Muscle of leg (tissue), 11 donors: ENCODE results near the gene SFRP5. TPM values are rescaled to one million over a fixed set of nuclear protein-coding genes. Genes with fewer than 3 reads are reported as not detected.
A peak's percentile ranks its signal among the peaks of the same experiment; 100 is the strongest.

Source experiments
- DNase-seq: peaks from one replicate; pipeline ENCODE4 v3.0.0; 2013
- H3K27ac ChIP-seq: one replicate; pipeline ENCODE4 v1.5.1; 2013; ENCODE audit warnings: mild to moderate bottlenecking, low read length, control low read depth
- H3K27me3 ChIP-seq: one replicate; pipeline ENCODE4 v1.6.1; 2013; ENCODE audit warnings: low read length; ENCODE audit not compliant: control insufficient read depth, insufficient read depth
- H3K36me3 ChIP-seq: one replicate; pipeline ENCODE4 v1.6.1; 2013; ENCODE audit warnings: low read length; ENCODE audit not compliant: control insufficient read depth, insufficient read depth
- H3K4me1 ChIP-seq: one replicate; pipeline ENCODE4 v1.6.1; 2013; ENCODE audit warnings: low read length; ENCODE audit not compliant: control insufficient read depth, insufficient read depth
- H3K4me3 ChIP-seq: one replicate; pipeline ENCODE4 v1.5.1; 2013; ENCODE audit warnings: low read length, control low read depth
- H3K9me3 ChIP-seq: replicated peaks from 2 replicates; pipeline ENCODE4 v1.6.1; 2013; ENCODE audit warnings: low read depth, low read length; ENCODE audit not compliant: control insufficient read depth
- WGBS: methylation state at CpG from one replicate; pipeline ENCODE4 v1.1.5; 2013; ENCODE audit warnings: missing lambda C conversion rate; ENCODE audit not compliant: insufficient coverage; 5-methylcytosine and 5-hydroxymethylcytosine counted together
- polyA plus RNA-seq, 8 donors: library from polyadenylated mRNA; unstranded; fragments of 120-200 nt; gene quantifications; one replicate each; pipeline versions ENCODE4 v1.2.1 to v1.2.3, GENCODE V29; 2013; ENCODE audit warnings: inconsistent platforms in 1 of 8, low replicate concordance in 1 of 8; ENCODE audit not compliant: insufficient read length in 8 of 8, insufficient read depth in 1 of 8
- total RNA-seq: library from RNA; stranded (reverse); fragments of 120-200 nt; gene quantifications from one replicate; pipeline ENCODE4 v1.2.4, GENCODE V29; 2013

Gene SFRP5
- total and polyA plus RNA-seq, 9 donors = 0.75 to 2.5 (median 1.5) TPM

DNA sequence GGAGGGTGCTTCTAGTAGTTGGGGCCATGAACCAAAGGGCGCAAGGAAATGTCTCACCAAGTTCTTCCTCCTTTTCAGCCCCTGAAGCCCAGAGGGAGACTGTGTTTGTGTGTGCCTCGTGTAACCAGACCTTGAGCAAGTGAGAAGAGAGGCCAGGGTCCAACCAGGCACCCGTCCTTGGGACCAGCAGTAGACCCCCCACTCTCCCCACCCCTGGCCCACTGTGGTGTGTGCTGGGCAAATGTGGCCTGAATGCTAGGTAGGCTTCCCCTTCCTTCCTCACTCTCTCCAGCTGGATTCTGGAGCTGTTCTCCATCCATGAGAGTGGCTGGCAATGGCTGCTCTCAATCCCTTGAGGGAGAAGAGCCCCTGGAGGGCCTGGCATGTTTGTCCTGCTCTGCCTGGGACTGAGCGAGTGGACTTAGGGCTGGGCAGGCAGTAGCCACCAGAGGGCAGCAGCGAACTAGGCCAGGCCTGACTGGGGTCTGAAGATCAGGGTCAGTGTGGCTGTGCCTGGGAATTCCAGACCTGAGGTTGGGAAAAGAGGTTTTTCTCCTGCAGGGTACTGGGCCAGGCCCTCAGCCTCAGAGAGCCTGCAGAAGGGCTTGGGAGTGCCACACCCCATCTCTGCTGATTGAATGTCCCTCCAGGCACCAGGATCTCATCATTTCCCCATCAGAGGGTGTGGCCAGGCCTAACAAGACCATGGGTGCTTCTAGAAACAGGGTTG lies 12.5 kb downstream of the SFRP5 start:
- no peak overlapping the region for H3K27ac ChIP-seq
- no peaks in the 10 kb centered on the region for H3K27me3 ChIP-seq
- no peak overlapping the region for H3K4me3 ChIP-seq
- peaks cover 18% of the 10 kb centered on the region for H3K4me1 ChIP-seq
- H3K9me3 ChIP-seq = peaks cover 4% of the 10 kb centered on the region
- WGBS = 10% methylated on average over 2 of the region's 5 CpGs
- DNase-seq = peak; percentile 59
- peaks cover 66% of the 10 kb centered on the region for H3K36me3 ChIP-seq

DNA sequence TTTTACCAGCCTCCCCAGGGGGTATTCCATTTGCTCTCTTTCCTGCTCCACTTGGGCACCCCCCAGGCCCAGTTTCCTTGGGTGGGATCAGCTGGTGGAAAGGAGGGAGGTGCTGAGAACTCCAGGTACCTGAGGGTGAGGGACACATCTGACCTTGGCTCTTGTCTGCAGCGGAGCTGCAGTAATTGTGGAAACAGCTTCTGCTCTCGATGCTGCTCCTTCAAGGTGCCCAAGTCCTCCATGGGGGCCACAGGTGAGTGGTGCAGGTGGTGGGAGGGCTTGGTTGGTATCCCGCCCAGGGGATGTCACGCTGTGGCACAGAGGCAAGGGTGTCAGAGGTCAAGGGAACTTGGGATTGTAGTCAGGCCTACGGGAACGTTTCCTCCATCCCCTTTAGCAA lies 14.3 kb downstream of the SFRP5 start:
- 100% methylated on average over 2 of the region's 6 CpGs for WGBS
- H3K4me3 ChIP-seq = no peak overlapping the region
- DNase-seq = no peak
- no peak overlapping the region for H3K27ac ChIP-seq
- peaks cover 81% of the 10 kb centered on the region for H3K36me3 ChIP-seq
- H3K4me1 ChIP-seq = peaks cover 3% of the 10 kb centered on the region
- no peaks in the 10 kb centered on the region for H3K27me3 ChIP-seq
- peaks cover 4% of the 10 kb centered on the region for H3K9me3 ChIP-seq

DNA sequence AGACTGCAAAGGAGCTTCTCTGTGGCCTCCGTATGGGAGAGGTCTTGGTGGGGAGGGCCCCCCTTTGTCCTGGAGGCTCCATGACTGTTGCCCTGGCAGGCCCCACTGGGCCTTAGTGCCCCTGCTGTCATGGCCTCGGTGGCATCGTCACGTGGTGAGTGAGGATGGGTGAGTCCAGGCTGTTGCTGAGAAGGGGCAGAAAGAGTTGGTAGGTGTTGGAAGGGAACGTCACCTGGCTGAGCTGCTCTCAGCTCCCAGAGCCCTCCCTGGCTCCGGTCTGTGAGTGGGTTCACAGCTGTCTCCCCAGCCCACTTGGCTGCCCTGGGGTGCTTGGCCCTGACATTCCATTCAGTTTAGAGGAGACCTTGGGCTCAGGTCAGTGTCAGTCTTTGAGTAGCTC lies 16.1 kb downstream of the SFRP5 start:
- WGBS = 85% methylated on average over 6 of the region's 6 CpGs
- Histone ChIP-seq H3K9me3 (peaks cover 4% of the 10 kb centered on the region), H3K27me3 (no peaks in the 10 kb centered on the region), H3K4me3 (no peak overlapping the region), H3K36me3 (peaks cover 83% of the 10 kb centered on the region), H3K4me1 (no peaks in the 10 kb centered on the region), H3K27ac (no peak overlapping the region)
- DNase-seq = no peak

DNA sequence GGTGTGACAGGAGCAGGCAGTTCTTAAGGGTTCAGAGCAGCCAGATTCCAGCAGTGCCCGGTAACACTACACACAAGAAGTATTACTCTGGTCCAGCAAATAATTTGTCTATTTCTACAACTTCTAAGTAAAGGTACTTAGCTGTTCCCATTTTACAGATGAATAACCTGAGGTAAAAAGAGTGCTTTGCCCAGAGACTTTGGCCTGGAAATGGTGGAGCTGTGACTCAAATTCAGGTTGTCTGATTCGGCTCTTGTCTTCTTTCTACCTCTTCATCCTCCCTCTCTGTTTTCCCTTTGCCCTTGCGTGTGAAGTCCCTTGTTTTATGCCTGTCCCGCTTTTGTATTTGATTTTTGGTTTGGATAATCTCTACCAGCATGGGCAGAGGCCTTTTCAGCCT lies 17.1 kb downstream of the SFRP5 start:
- WGBS = no CpG with 5 or more reads among the region's 4 CpGs
- no peak overlapping the region for H3K4me3 ChIP-seq
- H3K36me3 ChIP-seq = peaks cover 83% of the 10 kb centered on the region
- no peak overlapping the region for H3K27ac ChIP-seq
- H3K27me3 ChIP-seq = no peaks in the 10 kb centered on the region
- peaks cover 4% of the 10 kb centered on the region for H3K9me3 ChIP-seq
- no peaks in the 10 kb centered on the region for H3K4me1 ChIP-seq
- no peak for DNase-seq

DNA sequence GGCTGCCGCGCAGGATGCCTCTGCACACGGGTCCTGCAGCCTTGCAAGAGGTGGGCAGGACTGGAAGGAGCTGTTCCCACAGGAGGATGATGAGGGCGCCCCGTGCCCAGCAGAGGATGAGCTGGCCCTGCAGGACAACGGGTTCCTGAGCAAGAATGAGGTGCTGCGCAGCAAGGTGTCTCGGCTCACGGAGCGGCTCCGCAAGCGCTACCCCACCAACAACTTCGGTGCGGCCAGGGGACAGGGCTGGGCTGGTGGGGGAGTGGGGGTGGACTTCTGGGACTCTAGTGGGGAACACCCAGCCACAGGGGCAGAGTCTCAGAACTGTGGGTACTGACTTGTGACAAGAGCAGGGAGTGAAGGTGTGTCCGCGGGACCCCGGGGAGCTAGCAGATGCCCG lies 18.8 kb downstream of the SFRP5 start:
- peaks cover 89% of the 10 kb centered on the region for H3K36me3 ChIP-seq
- DNase-seq = no peak
- no peaks in the 10 kb centered on the region for H3K27me3 ChIP-seq
- no peak overlapping the region for H3K4me3 ChIP-seq
- H3K4me1 ChIP-seq = no peaks in the 10 kb centered on the region
- H3K27ac ChIP-seq = no peak overlapping the region
- WGBS = 97% methylated on average over 16 of the region's 18 CpGs
- H3K9me3 ChIP-seq = peaks cover 4% of the 10 kb centered on the region

DNA sequence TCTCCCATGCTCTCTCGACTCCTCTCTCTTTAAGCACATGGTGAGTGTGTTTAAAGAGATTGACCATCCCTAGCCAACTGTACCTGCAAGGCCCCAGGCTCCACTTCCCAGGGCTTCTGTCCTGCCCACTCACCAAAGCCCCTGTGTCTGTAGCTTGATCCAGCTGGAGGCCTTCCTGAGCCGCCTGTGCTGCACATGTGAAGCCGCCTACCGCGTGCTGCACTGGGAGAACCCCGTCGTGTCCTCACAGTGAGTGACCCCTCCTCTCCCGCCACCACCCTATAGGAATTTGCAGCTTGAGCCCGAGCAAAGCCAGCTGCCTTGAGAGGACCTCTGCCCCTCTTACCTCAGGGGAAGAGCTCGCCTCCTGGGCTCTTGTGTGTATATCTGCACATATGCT lies 23.7 kb downstream of the SFRP5 start:
- H3K27ac ChIP-seq = no peak overlapping the region
- no peaks in the 10 kb centered on the region for H3K9me3 ChIP-seq
- H3K4me1 ChIP-seq = no peaks in the 10 kb centered on the region
- 61% methylated on average over 7 of the region's 10 CpGs for WGBS
- no peaks in the 10 kb centered on the region for H3K27me3 ChIP-seq
- no peak overlapping the region for H3K4me3 ChIP-seq
- DNase-seq = no peak
- H3K36me3 ChIP-seq = peaks cover 62% of the 10 kb centered on the region

DNA sequence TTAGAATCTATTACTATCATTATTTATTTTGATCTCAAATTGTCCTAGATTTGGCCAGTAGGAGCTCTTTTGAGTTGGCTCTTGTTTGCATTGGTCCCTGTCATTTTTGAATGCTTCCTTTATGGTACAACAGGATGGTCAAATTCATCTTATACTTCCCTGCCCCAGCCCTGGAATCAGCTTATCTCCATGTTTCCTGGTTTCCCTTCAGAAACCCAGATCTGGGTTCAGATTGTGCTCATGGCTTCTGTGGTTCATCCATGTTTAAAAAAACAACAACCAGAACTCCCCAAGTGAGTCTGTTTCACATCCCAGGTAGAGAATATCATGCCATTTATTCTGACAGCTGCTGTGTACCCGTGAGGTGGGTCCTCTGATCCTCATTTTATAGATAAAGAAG lies 24.2 kb downstream of the SFRP5 start:
- DNase-seq = no peak
- Histone ChIP-seq H3K9me3 (no peaks in the 10 kb centered on the region), H3K36me3 (peaks cover 62% of the 10 kb centered on the region), H3K27ac (no peak overlapping the region), H3K4me1 (no peaks in the 10 kb centered on the region), H3K4me3 (no peak overlapping the region), H3K27me3 (no peaks in the 10 kb centered on the region)
- WGBS = no CpG with 5 or more reads among the region's 1 CpG

DNA sequence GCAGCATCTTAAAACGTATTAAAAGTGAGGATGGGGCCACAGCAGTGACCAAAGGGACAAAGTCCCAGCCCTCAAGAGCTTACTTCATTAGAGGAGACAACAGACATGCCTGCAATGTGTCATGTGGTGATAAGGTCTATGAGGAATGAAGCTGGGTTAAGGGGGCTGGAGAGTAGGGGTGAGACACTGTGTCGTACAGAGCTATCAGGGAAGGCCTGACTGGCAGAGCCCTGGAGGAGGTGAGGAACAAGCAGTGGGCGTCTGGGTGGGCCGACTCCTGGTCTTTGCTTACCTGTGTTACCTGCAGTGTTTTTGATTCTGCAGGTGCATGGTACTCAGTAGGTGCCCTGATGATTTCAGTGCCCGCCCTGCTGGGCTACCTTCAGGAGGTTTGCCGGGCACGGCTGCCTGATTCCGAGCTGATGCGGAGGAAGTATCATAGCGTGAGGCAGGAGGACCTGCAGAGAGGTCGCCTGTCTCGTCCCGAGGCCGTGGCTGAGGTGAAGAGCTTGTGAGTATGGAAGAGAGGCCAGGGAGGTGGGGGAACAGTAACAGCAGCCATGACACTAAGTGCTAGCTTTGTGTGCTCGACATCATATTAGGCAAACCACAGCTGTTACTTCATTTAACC lies 27.3 kb downstream of the SFRP5 start:
- H3K4me3 ChIP-seq = no peak overlapping the region
- WGBS = 96% methylated on average over 11 of the region's 15 CpGs
- H3K27me3 ChIP-seq = no peaks in the 10 kb centered on the region
- no peak overlapping the region for H3K27ac ChIP-seq
- no peaks in the 10 kb centered on the region for H3K4me1 ChIP-seq
- no peak for DNase-seq
- no peaks in the 10 kb centered on the region for H3K9me3 ChIP-seq
- H3K36me3 ChIP-seq = peaks cover 52% of the 10 kb centered on the region

DNA sequence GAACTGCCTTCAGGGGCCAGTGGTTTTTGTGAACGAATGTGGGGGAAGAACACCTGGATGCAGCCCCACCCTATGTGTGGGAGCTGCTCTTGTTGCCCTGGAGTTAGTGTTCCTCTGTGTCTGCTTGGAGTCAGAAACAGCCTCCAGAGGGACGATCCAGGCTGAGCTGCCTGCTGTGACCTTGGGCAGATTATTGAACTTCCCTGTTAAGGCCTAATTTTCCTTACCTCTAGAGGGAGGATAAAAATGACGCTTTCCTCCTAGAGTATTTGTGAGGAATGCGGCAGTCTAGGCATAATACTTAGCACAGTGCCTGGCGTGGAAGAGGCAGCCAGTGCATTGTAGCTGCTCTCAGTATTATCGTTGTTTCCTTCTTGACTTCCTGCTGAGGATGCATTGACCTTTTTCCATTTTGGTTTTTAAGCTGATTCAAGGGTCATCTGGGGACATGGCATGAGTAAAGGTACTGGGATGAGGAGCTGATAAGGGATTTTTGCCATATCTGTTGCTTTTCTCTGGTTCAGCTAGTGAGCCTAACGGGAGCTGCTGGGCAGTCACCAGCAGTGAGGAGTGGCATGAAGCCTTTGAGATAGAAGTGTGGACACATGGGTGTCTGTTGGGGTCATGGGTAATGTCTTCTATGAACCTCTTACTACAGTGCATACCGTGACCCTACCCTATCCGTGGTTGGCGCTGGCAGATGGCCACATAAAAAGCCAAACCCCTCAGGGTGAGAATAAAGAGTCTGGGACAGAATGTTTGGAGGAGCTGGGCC lies 28.4 kb downstream of the SFRP5 start:
- DNase-seq = no peak
- no peaks in the 10 kb centered on the region for H3K9me3 ChIP-seq
- H3K27ac ChIP-seq = no peak overlapping the region
- H3K4me3 ChIP-seq = no peak overlapping the region
- 72% methylated on average over 5 of the region's 10 CpGs for WGBS
- H3K4me1 ChIP-seq = peaks cover 3% of the 10 kb centered on the region
- H3K36me3 ChIP-seq = peaks cover 43% of the 10 kb centered on the region
- H3K27me3 ChIP-seq = no peaks in the 10 kb centered on the region

DNA sequence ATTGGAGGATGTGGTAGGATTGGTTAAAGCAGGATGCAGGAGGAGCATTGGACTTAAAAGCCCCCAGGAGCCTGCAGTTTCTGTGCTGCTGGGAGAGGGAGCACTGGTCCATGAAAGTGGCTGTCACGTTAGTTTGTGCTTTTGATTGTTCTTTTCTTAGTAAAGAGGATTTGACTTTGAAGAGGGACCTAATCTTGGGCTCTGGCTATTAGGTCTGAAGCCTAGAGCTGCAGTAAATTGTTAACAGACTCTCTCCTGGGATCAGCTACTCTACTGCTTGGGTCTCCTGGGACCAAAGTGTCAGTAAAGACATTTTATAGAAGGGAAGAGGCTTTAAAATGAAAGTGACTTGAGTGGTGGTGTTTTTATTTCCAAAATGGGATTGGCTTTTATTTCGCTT lies 31.2 kb downstream of the SFRP5 start:
- no peak for DNase-seq
- Histone ChIP-seq H3K4me1 (peaks cover 14% of the 10 kb centered on the region), H3K27ac (no peak overlapping the region), H3K36me3 (peaks cover 31% of the 10 kb centered on the region), H3K9me3 (peaks cover 2% of the 10 kb centered on the region), H3K27me3 (no peaks in the 10 kb centered on the region), H3K4me3 (no peak overlapping the region)
- WGBS = no CpG with 5 or more reads among the region's 2 CpGs
